ENCODE measurements around the gene CTNNAL1.
"Not testable (repeated sequence)": the region's sequence is repeated elsewhere in the genome, so short reads cannot be mapped to it uniquely, and the experiment has no call there.

Gene CTNNAL1

GRCh38 chr9:109012876-109013678 lies at the start of gene CTNNAL1:
TSS of gene CTNNAL1 (minus strand) at chr9:109013499. CDS start at chr9:109013442, 57 bp downstream.
- DNase-seq, result peak; percentile 76 to 81

GRCh38 chr9:109062543-109062942 lies 49.2 kb upstream of the CTNNAL1 start:
- DNase-seq, result no peak

- no peak for DNase-seq
Measured at GRCh38 chr9:109060191-109060590, 46.9 kb upstream of the CTNNAL1 start.

- not testable (repeated sequence) for DNase-seq
Measured at GRCh38 chr9:109053121-109053520, 39.8 kb upstream of the CTNNAL1 start.

GRCh38 chr9:109052416-109052815 lies 39.1 kb upstream of the CTNNAL1 start:
- DNase-seq, result no peak

- DNase-seq, result no peak
Measured at GRCh38 chr9:109051733-109052132, 38.4 kb upstream of the CTNNAL1 start.

GRCh38 chr9:109050444-109050843 lies 37.1 kb upstream of the CTNNAL1 start:
- DNase-seq, result no peak

- no peak for DNase-seq
Measured at GRCh38 chr9:109048822-109049221, 35.5 kb upstream of the CTNNAL1 start.

- DNase-seq, result no peak
Measured at GRCh38 chr9:109047259-109047658, 34.0 kb upstream of the CTNNAL1 start.

GRCh38 chr9:109046346-109046745 lies 33.0 kb upstream of the CTNNAL1 start:
- no peak for DNase-seq

GRCh38 chr9:109043578-109043977 lies 30.3 kb upstream of the CTNNAL1 start:
- no peak for DNase-seq

GRCh38 chr9:109040571-109040970 lies 27.3 kb upstream of the CTNNAL1 start:
- DNase-seq, result no peak

- DNase-seq, result no peak
Measured at GRCh38 chr9:109039539-109039938, 26.2 kb upstream of the CTNNAL1 start.

GRCh38 chr9:109037946-109038715 lies 24.8 kb upstream of the CTNNAL1 start:
- no peak for DNase-seq

GRCh38 chr9:109036744-109037680 lies 23.7 kb upstream of the CTNNAL1 start:
- no peak for DNase-seq

- DNase-seq, result no peak
Measured at GRCh38 chr9:109035684-109036423, 22.6 kb upstream of the CTNNAL1 start.

- DNase-seq, result no peak
Measured at GRCh38 chr9:109033941-109034700, 20.8 kb upstream of the CTNNAL1 start.

GRCh38 chr9:109031241-109031640 lies 17.9 kb upstream of the CTNNAL1 start:
- no peak for DNase-seq

- DNase-seq, result no peak
Measured at GRCh38 chr9:109030426-109030825, 17.1 kb upstream of the CTNNAL1 start.

GRCh38 chr9:109028457-109028856 lies 15.2 kb upstream of the CTNNAL1 start:
- no peak for DNase-seq

GRCh38 chr9:109027176-109027575 lies 13.9 kb upstream of the CTNNAL1 start:
- no peak for DNase-seq

All from stimulated activated CD4-positive, alpha-beta T cell treated with anti-CD3 and anti-CD28 coated beads, Interleukin-4, amount 100 ng/mL, for 4 hours (primary cell).